Effector memory CD4-positive, alpha-beta T cell (primary cell): Measurements from ENCODE around the gene ROR2.
"Not testable (repeated sequence)": the region's sequence is repeated elsewhere in the genome, so short reads cannot be mapped to it uniquely, and the experiment has no call there.

ENCODE experiments used
- DNase-seq, 3 donors: peaks; one replicate each; pipeline ENCODE4 v3.0.0-alpha.2; 2020
- H3K27ac ChIP-seq: 2 replicates; pipeline ENCODE4 v1.7.0; 2013; ENCODE audit warnings: mild to moderate bottlenecking, low read length, moderate library complexity; ENCODE audit not compliant: insufficient read depth, poor library complexity, severe bottlenecking
- H3K27me3 ChIP-seq: replicated peaks from 2 replicates; pipeline ENCODE4 v1.7.0; 2013; ENCODE audit warnings: mild to moderate bottlenecking, low read length; ENCODE audit not compliant: insufficient read depth, control insufficient read depth, poor library complexity, severe bottlenecking
- H3K36me3 ChIP-seq: 2 replicates; pipeline ENCODE4 v1.7.0; 2013; ENCODE audit warnings: mild to moderate bottlenecking, low read length, moderate library complexity; ENCODE audit not compliant: control insufficient read depth, insufficient read depth
- H3K4me1 ChIP-seq: 2 replicates; pipeline ENCODE4 v1.7.0; 2013; ENCODE audit warnings: low read length, mild to moderate bottlenecking; ENCODE audit not compliant: control insufficient read depth, insufficient read depth, poor library complexity, severe bottlenecking
- H3K4me3 ChIP-seq: 2 replicates; pipeline ENCODE4 v1.7.0; 2013; ENCODE audit warnings: low read length, low read depth, mild to moderate bottlenecking; ENCODE audit not compliant: insufficient read depth, poor library complexity, severe bottlenecking
- H3K9me3 ChIP-seq: 2 replicates; pipeline ENCODE4 v1.7.0; 2013; ENCODE audit warnings: mild to moderate bottlenecking, low read length, moderate library complexity; ENCODE audit not compliant: control insufficient read depth

The ROR2 gene

GRCh38 chr9:91795598-91796241, 154.3 kb downstream of the ROR2 start:
- Histone ChIP-seq H3K27me3 (no peaks in the 10 kb centered on the region), H3K9me3 (no peaks in the 10 kb centered on the region), H3K36me3 (no peaks in the 10 kb centered on the region), H3K4me1 (peaks cover 4% of the 10 kb centered on the region), H3K4me3 (no peak overlapping the region), H3K27ac (no peak overlapping the region)
- DNase-seq: no peak

GRCh38 chr9:91793371-91793770, 156.7 kb downstream of the ROR2 start:
- H3K9me3 ChIP-seq, DNase-seq, H3K27me3 ChIP-seq, H3K4me1 ChIP-seq, H3K27ac ChIP-seq, H3K36me3 ChIP-seq, H3K4me3 ChIP-seq: not testable (repeated sequence)

DNA sequence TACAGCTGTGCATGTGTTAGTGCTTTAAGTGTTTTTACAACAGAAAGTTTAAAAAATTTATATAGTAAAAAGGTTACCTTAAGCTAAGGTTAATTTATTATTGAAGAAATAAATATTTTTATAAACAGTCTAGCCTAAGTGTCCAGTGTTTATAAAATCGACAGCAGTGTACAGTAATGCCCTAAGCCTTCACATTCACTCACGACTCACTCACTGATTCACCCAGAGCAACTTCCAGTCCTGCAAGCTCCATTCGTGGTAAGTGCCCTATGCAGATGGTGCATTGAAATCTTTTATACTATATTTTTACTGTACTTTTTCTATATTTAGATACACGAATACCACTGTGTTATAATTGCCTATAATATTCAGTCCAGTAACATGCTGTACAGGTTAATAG, 159.1 kb downstream of the ROR2 start:
- H3K27me3 ChIP-seq: no peaks in the 10 kb centered on the region
- H3K27ac ChIP-seq: no peak overlapping the region
- H3K4me3 ChIP-seq: no peak overlapping the region
- H3K4me1 ChIP-seq: no peaks in the 10 kb centered on the region
- H3K36me3 ChIP-seq: no peaks in the 10 kb centered on the region
- no peak for DNase-seq
- no peaks in the 10 kb centered on the region for H3K9me3 ChIP-seq

GRCh38 chr9:91789941-91790340, 160.1 kb downstream of the ROR2 start:
- Histone ChIP-seq H3K9me3 (no peaks in the 10 kb centered on the region), H3K27ac (no peak overlapping the region)
- no peak for DNase-seq

GRCh38 chr9:91787931-91788330, 162.1 kb downstream of the ROR2 start:
- no peaks in the 10 kb centered on the region for H3K4me1 ChIP-seq
- no peak for DNase-seq
- no peak overlapping the region for H3K27ac ChIP-seq
- H3K4me3 ChIP-seq: no peak overlapping the region
- H3K27me3 ChIP-seq: no peaks in the 10 kb centered on the region
- no peaks in the 10 kb centered on the region for H3K9me3 ChIP-seq
- no peaks in the 10 kb centered on the region for H3K36me3 ChIP-seq

More at GRCh38 chr9:91789941-91790340, 160.1 kb downstream of the ROR2 start:
- no peak overlapping the region for H3K4me3 ChIP-seq
- no peaks in the 10 kb centered on the region for H3K4me1 ChIP-seq
- no peaks in the 10 kb centered on the region for H3K27me3 ChIP-seq
- no peaks in the 10 kb centered on the region for H3K36me3 ChIP-seq

- no peak overlapping the region for H3K4me3 ChIP-seq
- no peak for DNase-seq
- H3K36me3 ChIP-seq: no peaks in the 10 kb centered on the region
Measured at GRCh38 chr9:91786132-91786896, 163.7 kb downstream of the ROR2 start.

DNA sequence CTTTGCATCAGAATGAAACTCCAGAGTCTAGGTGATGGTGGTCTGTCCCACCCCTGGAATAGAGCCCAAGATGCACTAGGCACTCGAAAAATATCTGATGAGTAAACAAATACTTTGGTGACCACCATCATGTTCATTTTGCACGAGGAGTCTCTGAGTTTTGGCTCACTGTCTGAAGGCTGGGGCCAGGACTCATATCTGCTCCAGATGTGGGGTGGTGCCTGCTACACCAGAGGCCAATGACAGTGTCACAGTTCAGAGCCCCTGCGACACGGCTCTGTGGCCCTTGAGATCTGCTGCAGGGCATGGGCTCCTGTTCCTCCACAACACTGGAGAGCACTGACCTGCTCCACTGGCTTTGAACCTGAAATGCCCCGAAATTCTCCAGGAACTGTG, 164.6 kb downstream of the ROR2 start:
- Histone ChIP-seq H3K27me3 (no peaks in the 10 kb centered on the region), H3K9me3 (no peaks in the 10 kb centered on the region), H3K4me1 (no peaks in the 10 kb centered on the region), H3K27ac (no peak overlapping the region), H3K4me3 (no peak overlapping the region), H3K36me3 (no peaks in the 10 kb centered on the region)
- no peak for DNase-seq

More at GRCh38 chr9:91786132-91786896, 163.7 kb downstream of the ROR2 start:
- no peaks in the 10 kb centered on the region for H3K27me3 ChIP-seq
- no peaks in the 10 kb centered on the region for H3K9me3 ChIP-seq
- H3K27ac ChIP-seq: no peak overlapping the region
- H3K4me1 ChIP-seq: no peaks in the 10 kb centered on the region

- DNase-seq: no peak
- Histone ChIP-seq H3K9me3 (no peaks in the 10 kb centered on the region), H3K4me3 (no peak overlapping the region)
Measured at GRCh38 chr9:91784673-91785446, 165.2 kb downstream of the ROR2 start.

DNA sequence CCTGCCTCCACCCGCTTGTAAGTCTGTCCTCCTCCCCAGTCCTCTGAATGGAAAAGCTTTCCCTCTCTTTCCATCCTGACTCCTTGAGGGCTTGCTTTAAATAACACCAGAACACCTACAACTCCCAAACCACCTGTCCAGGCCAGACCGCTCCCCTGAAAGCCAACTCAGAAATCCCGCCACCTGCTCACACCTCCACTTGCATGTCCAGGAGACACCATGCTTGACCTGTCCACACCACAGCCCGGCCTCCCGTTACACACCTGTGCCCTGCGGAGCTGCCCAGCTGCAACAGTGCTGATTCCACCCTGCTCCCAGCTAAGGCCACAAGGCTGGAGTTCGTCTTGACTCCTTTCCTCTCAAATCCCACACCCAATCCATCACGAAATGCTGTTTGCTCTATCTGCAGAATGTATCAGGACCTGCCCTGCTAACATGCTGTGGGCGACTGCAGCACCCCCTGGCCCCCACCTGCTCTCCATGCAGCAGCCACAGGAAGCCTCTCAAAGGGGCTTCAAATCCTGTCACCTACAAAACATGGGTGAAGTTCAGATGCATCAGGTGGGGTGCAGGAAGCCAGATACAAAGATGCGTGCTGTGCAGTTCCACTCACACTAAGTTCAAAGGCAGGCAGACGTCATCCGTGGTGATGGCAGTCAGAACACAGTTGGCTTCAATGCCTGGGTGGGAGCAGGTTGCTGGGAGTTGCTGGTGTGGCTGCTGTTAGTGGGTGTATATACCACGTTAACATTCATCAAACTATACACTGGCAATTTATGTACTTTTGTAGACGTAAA, 166.0 kb downstream of the ROR2 start:
- Histone ChIP-seq H3K4me3 (no peak overlapping the region), H3K4me1 (no peaks in the 10 kb centered on the region), H3K27ac (no peak overlapping the region), H3K36me3 (no peaks in the 10 kb centered on the region), H3K27me3 (no peaks in the 10 kb centered on the region), H3K9me3 (no peaks in the 10 kb centered on the region)
- DNase-seq: no peak

More at GRCh38 chr9:91784673-91785446, 165.2 kb downstream of the ROR2 start:
- Histone ChIP-seq H3K36me3 (no peaks in the 10 kb centered on the region), H3K4me1 (no peaks in the 10 kb centered on the region), H3K27ac (no peak overlapping the region), H3K27me3 (no peaks in the 10 kb centered on the region)
